Measurements from ENCODE around the gene NUP133.
"Not testable (repeated sequence)": the region's sequence is repeated elsewhere in the genome, so short reads cannot be mapped to it uniquely, and the experiment has no call there.

Gene NUP133

GRCh38 chr1:229511201-229511600 is 3.1 kb upstream of the NUP133 start:
- H3K4me3 ChIP-seq (ENCODE audit: low read length in 2 of 2); H3K36me3 ChIP-seq (ENCODE audit: control insufficient read depth in 2 of 2, insufficient read depth in 2 of 2, low read length in 2 of 2): not testable (repeated sequence)

GRCh38 chr1:229509576-229509975 is 1.4 kb upstream of the NUP133 start:
- Histone ChIP-seq H3K4me1 (ENCODE audit: control insufficient read depth in 2 of 2, insufficient read depth in 2 of 2, low read length in 2 of 2) (peaks cover 8 to 11% of the 10 kb centered on the region in 2 donors), H3K4me3 (ENCODE audit: low read length in 2 of 2) (no peak overlapping the region), H3K9ac (ENCODE audit: low read depth in 1 of 2, low read length in 2 of 2) (no peak overlapping the region), H3K9me3 (ENCODE audit: control insufficient read depth in 2 of 2, low read length in 2 of 2) (no peaks in the 10 kb centered on the region), H3K36me3 (ENCODE audit: control insufficient read depth in 2 of 2, insufficient read depth in 2 of 2, low read length in 2 of 2) (no peaks in the 10 kb centered on the region), H3K27ac (ENCODE audit: low read depth in 2 of 2, low read length in 2 of 2) (no peak overlapping the region), H3K27me3 (ENCODE audit: control insufficient read depth in 2 of 2, insufficient read depth in 2 of 2, low read length in 2 of 2) (no peaks in the 10 kb centered on the region)

More at GRCh38 chr1:229511201-229511600, 3.1 kb upstream of the NUP133 start:
- H3K9me3 ChIP-seq (ENCODE audit: control insufficient read depth in 2 of 2, low read length in 2 of 2); H3K9ac ChIP-seq (ENCODE audit: low read depth in 1 of 2, low read length in 2 of 2); H3K27me3 ChIP-seq (ENCODE audit: control insufficient read depth in 2 of 2, insufficient read depth in 2 of 2, low read length in 2 of 2); H3K27ac ChIP-seq (ENCODE audit: low read depth in 2 of 2, low read length in 2 of 2): not testable (repeated sequence)
- H3K4me1 ChIP-seq (ENCODE audit: control insufficient read depth in 2 of 2, insufficient read depth in 2 of 2, low read length in 2 of 2): peaks cover 8 to 11% of the 10 kb centered on the region in 2 donors

GRCh38 chr1:229508823-229509337 is 739 bp upstream of the NUP133 start:
- Histone ChIP-seq H3K4me3 (ENCODE audit: low read length in 2 of 2) (peak overlapping the region; percentile 79 to 81), H3K9me3 (ENCODE audit: control insufficient read depth in 2 of 2, low read length in 2 of 2) (no peaks in the 10 kb centered on the region), H3K27me3 (ENCODE audit: control insufficient read depth in 2 of 2, insufficient read depth in 2 of 2, low read length in 2 of 2) (no peaks in the 10 kb centered on the region), H3K36me3 (ENCODE audit: control insufficient read depth in 2 of 2, insufficient read depth in 2 of 2, low read length in 2 of 2) (peaks cover 0 to 3% of the 10 kb centered on the region in 2 donors), H3K4me1 (ENCODE audit: control insufficient read depth in 2 of 2, insufficient read depth in 2 of 2, low read length in 2 of 2) (peaks cover 8 to 11% of the 10 kb centered on the region in 2 donors), H3K27ac (ENCODE audit: low read depth in 2 of 2, low read length in 2 of 2) (peak overlapping the region; percentile 94), H3K9ac (ENCODE audit: low read depth in 1 of 2, low read length in 2 of 2) (peak overlapping the region; percentile 85 to 98)

GRCh38 chr1:229507502-229507901 is 639 bp downstream of the NUP133 start:
- Histone ChIP-seq H3K27ac (ENCODE audit: low read depth in 2 of 2, low read length in 2 of 2) (peak overlapping the region; percentile 94), H3K9me3 (ENCODE audit: control insufficient read depth in 2 of 2, low read length in 2 of 2) (no peaks in the 10 kb centered on the region), H3K4me1 (ENCODE audit: control insufficient read depth in 2 of 2, insufficient read depth in 2 of 2, low read length in 2 of 2) (peaks cover 8 to 11% of the 10 kb centered on the region in 2 donors), H3K27me3 (ENCODE audit: control insufficient read depth in 2 of 2, insufficient read depth in 2 of 2, low read length in 2 of 2) (no peaks in the 10 kb centered on the region), H3K36me3 (ENCODE audit: control insufficient read depth in 2 of 2, insufficient read depth in 2 of 2, low read length in 2 of 2) (peaks cover 0 to 3% of the 10 kb centered on the region in 2 donors), H3K4me3 (ENCODE audit: low read length in 2 of 2) (peak overlapping the region; percentile 79 to 81), H3K9ac (ENCODE audit: low read depth in 1 of 2, low read length in 2 of 2) (peak overlapping the region; percentile 85 to 98)

- peaks cover 8 to 11% of the 10 kb centered on the region in 2 donors for H3K4me1 ChIP-seq (ENCODE audit: control insufficient read depth in 2 of 2, insufficient read depth in 2 of 2, low read length in 2 of 2)
- no peaks in the 10 kb centered on the region for H3K27me3 ChIP-seq (ENCODE audit: control insufficient read depth in 2 of 2, insufficient read depth in 2 of 2, low read length in 2 of 2)
- no peak overlapping the region for H3K4me3 ChIP-seq (ENCODE audit: low read length in 2 of 2)
- no peak overlapping the region for H3K27ac ChIP-seq (ENCODE audit: low read depth in 2 of 2, low read length in 2 of 2)
- no peak overlapping the region for H3K9ac ChIP-seq (ENCODE audit: low read depth in 1 of 2, low read length in 2 of 2)
- H3K9me3 ChIP-seq (ENCODE audit: control insufficient read depth in 2 of 2, low read length in 2 of 2): no peaks in the 10 kb centered on the region
- H3K36me3 ChIP-seq (ENCODE audit: control insufficient read depth in 2 of 2, insufficient read depth in 2 of 2, low read length in 2 of 2): peaks cover 0 to 3% of the 10 kb centered on the region in 2 donors
Measured at GRCh38 chr1:229506633-229507032, 1.5 kb downstream of the NUP133 start.

GRCh38 chr1:229495782-229496181 is 12.4 kb downstream of the NUP133 start:
- H3K9ac ChIP-seq (ENCODE audit: low read depth in 1 of 2, low read length in 2 of 2): no peak overlapping the region
- H3K4me3 ChIP-seq (ENCODE audit: low read length in 2 of 2): no peak overlapping the region

DNA sequence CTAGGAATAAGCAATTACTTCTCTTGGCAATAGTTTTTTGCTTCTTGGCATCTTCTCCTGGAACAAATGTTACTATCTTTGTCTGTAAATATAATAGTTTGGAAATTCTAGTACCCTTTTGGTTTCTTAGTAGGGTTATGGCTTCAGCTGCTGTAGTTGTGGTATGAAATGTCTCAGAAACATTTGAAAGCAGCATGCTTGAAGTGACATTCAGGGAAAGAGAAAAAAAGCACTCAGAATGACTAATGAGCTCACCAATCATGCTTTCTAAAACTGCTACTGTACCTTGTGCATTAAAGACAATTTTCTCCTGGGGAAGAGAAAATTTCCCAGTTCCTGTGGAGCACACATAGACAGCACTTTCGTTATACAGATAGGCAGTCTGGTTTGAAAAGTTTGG is 21.0 kb downstream of the NUP133 start:
- Histone ChIP-seq H3K4me1 (ENCODE audit: control insufficient read depth in 2 of 2, insufficient read depth in 2 of 2, low read length in 2 of 2) (no peaks in the 10 kb centered on the region), H3K27me3 (ENCODE audit: control insufficient read depth in 2 of 2, insufficient read depth in 2 of 2, low read length in 2 of 2) (no peaks in the 10 kb centered on the region), H3K36me3 (ENCODE audit: control insufficient read depth in 2 of 2, insufficient read depth in 2 of 2, low read length in 2 of 2) (peaks cover 32 to 51% of the 10 kb centered on the region in 2 donors), H3K27ac (ENCODE audit: low read depth in 2 of 2, low read length in 2 of 2) (no peak overlapping the region), H3K9me3 (ENCODE audit: control insufficient read depth in 2 of 2, low read length in 2 of 2) (no peaks in the 10 kb centered on the region), H3K9ac (ENCODE audit: low read depth in 1 of 2, low read length in 2 of 2) (no peak overlapping the region), H3K4me3 (ENCODE audit: low read length in 2 of 2) (no peak overlapping the region)

More at GRCh38 chr1:229495782-229496181, 12.4 kb downstream of the NUP133 start:
- Histone ChIP-seq H3K27me3 (ENCODE audit: control insufficient read depth in 2 of 2, insufficient read depth in 2 of 2, low read length in 2 of 2) (no peaks in the 10 kb centered on the region), H3K9me3 (ENCODE audit: control insufficient read depth in 2 of 2, low read length in 2 of 2) (no peaks in the 10 kb centered on the region), H3K27ac (ENCODE audit: low read depth in 2 of 2, low read length in 2 of 2) (no peak overlapping the region), H3K4me1 (ENCODE audit: control insufficient read depth in 2 of 2, insufficient read depth in 2 of 2, low read length in 2 of 2) (no peaks in the 10 kb centered on the region), H3K36me3 (ENCODE audit: control insufficient read depth in 2 of 2, insufficient read depth in 2 of 2, low read length in 2 of 2) (peaks cover 47 to 60% of the 10 kb centered on the region in 2 donors)

- Histone ChIP-seq H3K27ac (ENCODE audit: low read depth in 2 of 2, low read length in 2 of 2) (no peak overlapping the region), H3K9ac (ENCODE audit: low read depth in 1 of 2, low read length in 2 of 2) (no peak overlapping the region), H3K36me3 (ENCODE audit: control insufficient read depth in 2 of 2, insufficient read depth in 2 of 2, low read length in 2 of 2) (peaks cover 32 to 55% of the 10 kb centered on the region in 2 donors), H3K9me3 (ENCODE audit: control insufficient read depth in 2 of 2, low read length in 2 of 2) (no peaks in the 10 kb centered on the region), H3K4me1 (ENCODE audit: control insufficient read depth in 2 of 2, insufficient read depth in 2 of 2, low read length in 2 of 2) (no peaks in the 10 kb centered on the region), H3K4me3 (ENCODE audit: low read length in 2 of 2) (no peak overlapping the region), H3K27me3 (ENCODE audit: control insufficient read depth in 2 of 2, insufficient read depth in 2 of 2, low read length in 2 of 2) (no peaks in the 10 kb centered on the region)
Measured at GRCh38 chr1:229485318-229485717, 22.8 kb downstream of the NUP133 start.

- Histone ChIP-seq H3K9me3 (ENCODE audit: control insufficient read depth in 2 of 2, low read length in 2 of 2) (no peaks in the 10 kb centered on the region), H3K36me3 (ENCODE audit: control insufficient read depth in 2 of 2, insufficient read depth in 2 of 2, low read length in 2 of 2) (peaks cover 22 to 57% of the 10 kb centered on the region in 2 donors), H3K9ac (ENCODE audit: low read depth in 1 of 2, low read length in 2 of 2) (no peak overlapping the region), H3K27ac (ENCODE audit: low read depth in 2 of 2, low read length in 2 of 2) (no peak overlapping the region), H3K4me1 (ENCODE audit: control insufficient read depth in 2 of 2, insufficient read depth in 2 of 2, low read length in 2 of 2) (peaks cover 0 to 2% of the 10 kb centered on the region in 2 donors), H3K27me3 (ENCODE audit: control insufficient read depth in 2 of 2, insufficient read depth in 2 of 2, low read length in 2 of 2) (no peaks in the 10 kb centered on the region), H3K4me3 (ENCODE audit: low read length in 2 of 2) (no peak overlapping the region)
Measured at GRCh38 chr1:229482511-229482910, 25.6 kb downstream of the NUP133 start.

GRCh38 chr1:229480495-229480894 is 27.6 kb downstream of the NUP133 start:
- no peaks in the 10 kb centered on the region for H3K27me3 ChIP-seq (ENCODE audit: control insufficient read depth in 2 of 2, insufficient read depth in 2 of 2, low read length in 2 of 2)
- no peak overlapping the region for H3K4me3 ChIP-seq (ENCODE audit: low read length in 2 of 2)
- H3K36me3 ChIP-seq (ENCODE audit: control insufficient read depth in 2 of 2, insufficient read depth in 2 of 2, low read length in 2 of 2): peaks cover 11 to 49% of the 10 kb centered on the region in 2 donors
- H3K27ac ChIP-seq (ENCODE audit: low read depth in 2 of 2, low read length in 2 of 2): no peak overlapping the region
- no peaks in the 10 kb centered on the region for H3K9me3 ChIP-seq (ENCODE audit: control insufficient read depth in 2 of 2, low read length in 2 of 2)
- no peak overlapping the region for H3K9ac ChIP-seq (ENCODE audit: low read depth in 1 of 2, low read length in 2 of 2)
- H3K4me1 ChIP-seq (ENCODE audit: control insufficient read depth in 2 of 2, insufficient read depth in 2 of 2, low read length in 2 of 2): peaks cover 0 to 2% of the 10 kb centered on the region in 2 donors

Data from mucosa of rectum (tissue), 2 donors.